Aorta (tissue), 5 donors: Measurements from ENCODE around the gene SLC25A12. TPM values are rescaled to one million over a fixed set of nuclear protein-coding genes. Genes with fewer than 3 reads are reported as not detected.

Source experiments
- ATAC-seq: fragments of 200-7000 bp; cut with Tn5 transposase; one replicate; pipeline ENCODE4 v1.9.1; 2022; ENCODE audit warnings: moderate library complexity; ENCODE audit not compliant: low FRiP score
- DNase-seq, 2 donors: peaks; one replicate each; pipeline ENCODE4 v3.0.0-alpha.2; 2020
- H3K27ac ChIP-seq, 2 donors: one replicate each; pipeline ENCODE4 v1.5.1; 2013; ENCODE audit warnings: low read length in 2 of 2, mild to moderate bottlenecking in 2 of 2, moderate library complexity in 2 of 2, control low read depth in 1 of 2, inconsistent platforms in 1 of 2, low read depth in 1 of 2
- H3K27me3 ChIP-seq, 2 donors: one replicate each; pipeline ENCODE4 v1.6.1; 2013; ENCODE audit warnings: control low read depth in 1 of 2, low read length in 1 of 2, mild to moderate bottlenecking in 1 of 2, moderate library complexity in 1 of 2; ENCODE audit not compliant: insufficient read depth in 2 of 2, control insufficient read depth in 1 of 2
- H3K36me3 ChIP-seq, 2 donors: one replicate each; pipeline ENCODE4 v1.6.1; 2013; ENCODE audit warnings: control low read depth in 1 of 2, low read length in 1 of 2, mild to moderate bottlenecking in 1 of 2; ENCODE audit not compliant: insufficient read depth in 2 of 2, control insufficient read depth in 1 of 2
- H3K4me1 ChIP-seq, 2 donors: one replicate each; pipeline ENCODE4 v1.6.1; 2013; ENCODE audit warnings: low read length in 2 of 2, control low read depth in 1 of 2, mild to moderate bottlenecking in 1 of 2, moderate library complexity in 1 of 2; ENCODE audit not compliant: insufficient read depth in 2 of 2, control insufficient read depth in 1 of 2
- H3K4me3 ChIP-seq, 2 donors: one replicate each; pipeline ENCODE4 v1.5.1; 2013; ENCODE audit warnings: low read length in 2 of 2, control low read depth in 1 of 2, mild to moderate bottlenecking in 1 of 2
- H3K9me3 ChIP-seq: one replicate; pipeline ENCODE4 v1.6.1; 2013; ENCODE audit warnings: mild to moderate bottlenecking, low read length; ENCODE audit not compliant: control insufficient read depth
- WGBS, 2 donors: extraction: QIAGEN DNeasy Blood & Tissue Kit; methylation state at CpG; one replicate each; pipeline ENCODE4 v1.1.7; 2013; 5-methylcytosine and 5-hydroxymethylcytosine counted together
- intact Hi-C, 2 donors: fragments of 100-400 bp; cut with DNase I; formaldehyde crosslinking; loops; one replicate each; pipeline versions ENCODE4 v1.14.2 to v1.15.0; 2022
- polyA plus RNA-seq, 2 donors: library from polyadenylated mRNA; stranded (reverse); fragments of 200-250 nt; gene quantifications; one replicate each; pipeline ENCODE4 v1.2.3, GENCODE V29; 2013
- total RNA-seq, 2 donors: library from RNA; stranded (reverse); fragmentation: NEBNext Ultra II Directional; extraction: Animal tissue kit (Norgen Biotek cat#: 25700); gene quantifications; one replicate each; pipeline ENCODE4 v1.2.1, GENCODE V29; 2021
- donor health status: healthy with polysubstance abuse.
- donor health status: Bipolar disorder and iron deficiency.
- donor health status: DM: no; HTN: no; CAD: no.
- donor health status: DM: no; HTN: no; CAD: no.
- donor health status: DM: yes; HTN: yes; CAD: no.

The SLC25A12 gene
- total and polyA plus RNA-seq, 4 donors = 10.8 to 34.6 (median 25.9) TPM

DNA sequence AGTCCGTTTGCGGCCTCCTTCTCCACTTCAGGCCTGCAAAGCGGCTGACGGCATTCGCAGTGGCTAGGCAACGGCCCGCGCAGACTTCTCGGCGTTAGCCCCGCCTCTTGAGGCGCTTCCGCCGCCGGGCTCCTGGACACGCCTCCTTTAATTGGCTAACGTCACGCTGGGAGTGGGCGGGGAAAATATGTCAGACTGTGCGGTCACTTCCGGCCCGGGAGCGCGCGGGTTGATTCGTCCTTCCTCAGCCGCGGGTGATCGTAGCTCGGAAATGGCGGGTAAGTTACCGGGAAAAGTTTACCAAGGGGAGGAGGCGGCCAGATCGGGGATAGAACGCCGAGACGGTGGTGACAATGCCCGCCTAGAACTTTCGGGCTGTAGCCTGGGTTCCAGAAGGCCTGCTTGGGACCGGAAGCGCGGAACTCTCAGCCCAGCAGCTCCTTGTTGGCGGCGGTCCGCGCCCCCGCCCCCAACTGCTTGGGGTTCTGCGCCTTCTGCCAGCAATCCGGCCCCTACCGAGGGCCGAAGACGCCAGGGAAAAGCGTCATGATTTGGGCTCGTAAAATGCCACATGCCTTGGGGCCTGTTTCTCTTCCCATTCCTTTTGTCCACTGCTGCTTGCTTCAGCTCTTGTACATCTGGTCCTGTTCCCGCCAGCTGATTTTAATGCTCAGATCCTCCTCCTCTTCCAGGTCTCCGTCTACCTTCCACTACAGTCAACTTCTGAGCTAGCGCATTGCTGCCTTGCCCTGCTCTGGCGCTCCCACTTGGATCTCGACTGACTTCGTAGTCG lies 28.4 kb upstream of the SLC25A12 start, which contains the start of gene HAT1:
HAT1 (plus strand) TSS at position 232 of the 793 bp plus-strand sequence; CDS start at position 272, 40 bp downstream.
- ATAC-seq = peak; percentile 100
- H3K36me3 ChIP-seq = no peaks in the 10 kb centered on the region
- 0% methylated on average over 61 of the region's 61 CpGs for WGBS, 2 donors
- no peaks in the 10 kb centered on the region for H3K27me3 ChIP-seq
- H3K27ac ChIP-seq = peak within 1 kb of the TSS; percentile 1 to 86
- H3K9me3 ChIP-seq = no peaks in the 10 kb centered on the region
- intact Hi-C loops = loop anchor here in 1 of 2 donors (2.0 kb wide), 2 partner anchors 28 to 78 kb away; partner anchors contain the start of gene SLC25A12
- DNase-seq = peak; percentile 98
- H3K4me1 ChIP-seq = no peaks in the 10 kb centered on the region
- H3K4me3 ChIP-seq = peak within 1 kb of the TSS; percentile 58 to 67

DNA sequence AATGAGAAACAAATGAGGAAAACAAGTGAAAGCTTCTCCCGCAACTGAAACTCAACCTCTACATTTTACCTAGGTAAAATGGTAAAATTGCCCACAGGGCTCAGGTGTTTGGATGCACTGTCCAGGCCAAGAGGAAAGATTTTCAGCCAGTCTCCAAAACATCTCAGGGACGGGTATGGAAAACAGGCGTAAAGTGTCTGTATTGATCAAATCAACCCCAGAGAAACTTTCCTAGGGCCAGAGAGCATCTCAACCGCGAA lies 27.9 kb upstream of the SLC25A12 start:
- intact Hi-C loops = loop anchor here in 1 of 2 donors (2.0 kb wide), 2 partner anchors 27 to 79 kb away; partner anchors contain the start of gene SLC25A12
- Histone ChIP-seq H3K4me1 (no peaks in the 10 kb centered on the region), H3K9me3 (no peaks in the 10 kb centered on the region), H3K4me3 (no peak overlapping the region), H3K27ac (peak overlapping the region; percentile 1 to 20), H3K27me3 (no peaks in the 10 kb centered on the region), H3K36me3 (no peaks in the 10 kb centered on the region)
- no peak for DNase-seq
- WGBS, 2 donors = 14 to 16% methylated on average over 5 of the region's 5 CpGs
- no peak for ATAC-seq

DNA sequence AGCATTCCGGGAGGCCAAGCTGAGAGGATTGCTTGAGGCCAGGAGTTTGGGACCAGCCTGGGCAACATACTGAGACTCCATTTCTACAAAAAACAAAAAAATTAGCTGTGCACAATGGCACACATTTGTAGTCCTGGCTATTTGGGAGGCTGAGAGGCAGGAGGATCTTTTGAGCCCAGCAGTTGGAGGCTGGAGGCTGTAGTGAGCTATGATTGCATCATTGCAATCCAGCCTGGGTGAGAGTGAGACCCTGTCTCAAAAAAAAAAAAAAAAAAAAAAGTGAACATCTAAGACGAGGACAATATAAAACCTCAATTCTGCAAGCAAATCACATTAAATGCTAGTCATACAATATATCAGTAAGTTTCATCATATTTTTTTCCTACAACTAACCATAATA lies 25.4 kb upstream of the SLC25A12 start:
- 85 to 92% methylated on average over 2 of the region's 2 CpGs for WGBS, 2 donors
- no peaks in the 10 kb centered on the region for H3K9me3 ChIP-seq
- no peak overlapping the region for H3K27ac ChIP-seq
- no peaks in the 10 kb centered on the region for H3K27me3 ChIP-seq
- intact Hi-C loops = no loop called here
- no peak overlapping the region for H3K4me3 ChIP-seq
- no peaks in the 10 kb centered on the region for H3K36me3 ChIP-seq
- no peaks in the 10 kb centered on the region for H3K4me1 ChIP-seq
- ATAC-seq = no peak
- DNase-seq = no peak

DNA sequence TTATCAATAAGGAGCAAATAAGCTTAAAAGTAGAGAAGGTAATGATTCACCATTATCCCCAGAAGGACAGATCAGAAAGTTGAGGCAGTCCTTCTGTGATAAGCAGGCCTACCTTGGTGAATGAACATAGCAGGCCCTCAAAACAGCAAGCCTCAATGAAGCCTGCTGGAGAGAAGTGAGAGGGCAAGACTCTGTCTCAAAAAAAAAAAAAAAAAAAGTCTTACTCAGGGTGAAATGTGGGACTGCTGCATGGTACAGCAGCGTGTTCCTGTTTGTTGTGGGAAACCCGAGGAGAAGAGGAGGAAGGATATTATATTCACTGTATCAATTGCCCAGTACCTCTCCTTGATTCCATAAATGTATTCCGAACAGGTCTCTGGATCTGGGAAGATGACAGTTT lies 19.5 kb upstream of the SLC25A12 start:
- Histone ChIP-seq H3K36me3 (no peaks in the 10 kb centered on the region), H3K27me3 (no peaks in the 10 kb centered on the region), H3K4me1 (no peaks in the 10 kb centered on the region), H3K4me3 (no peak overlapping the region), H3K27ac (no peak overlapping the region), H3K9me3 (no peaks in the 10 kb centered on the region)
- DNase-seq = no peak
- 75 to 85% methylated on average over 3 of the region's 3 CpGs for WGBS, 2 donors
- no peak for ATAC-seq
- intact Hi-C loops = no loop called here

DNA sequence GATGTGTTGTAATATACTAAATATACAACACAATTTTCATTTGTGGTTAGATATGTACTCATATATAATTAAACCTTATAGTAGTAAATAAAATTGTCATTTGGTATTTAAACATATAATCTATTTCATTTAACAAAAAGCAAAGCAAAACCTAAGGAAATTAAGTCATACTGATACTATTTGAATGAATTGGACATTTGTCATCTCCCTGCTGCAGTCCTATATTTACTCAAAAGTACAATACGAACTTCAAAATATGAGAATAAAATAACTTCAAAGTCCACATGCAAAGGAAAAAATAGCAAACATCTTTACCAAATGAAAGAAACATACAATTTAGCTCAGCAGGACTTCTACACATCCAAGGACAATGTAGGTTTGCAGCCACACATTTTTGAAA lies 16.4 kb upstream of the SLC25A12 start:
- Histone ChIP-seq H3K27me3 (no peaks in the 10 kb centered on the region), H3K4me1 (no peaks in the 10 kb centered on the region), H3K4me3 (no peak overlapping the region), H3K9me3 (no peaks in the 10 kb centered on the region), H3K36me3 (no peaks in the 10 kb centered on the region), H3K27ac (no peak overlapping the region)
- DNase-seq (no peak), ATAC-seq (no peak)
- WGBS, 2 donors = 45% methylated on average over 1 of the region's 1 CpG
- intact Hi-C loops = no loop called here

DNA sequence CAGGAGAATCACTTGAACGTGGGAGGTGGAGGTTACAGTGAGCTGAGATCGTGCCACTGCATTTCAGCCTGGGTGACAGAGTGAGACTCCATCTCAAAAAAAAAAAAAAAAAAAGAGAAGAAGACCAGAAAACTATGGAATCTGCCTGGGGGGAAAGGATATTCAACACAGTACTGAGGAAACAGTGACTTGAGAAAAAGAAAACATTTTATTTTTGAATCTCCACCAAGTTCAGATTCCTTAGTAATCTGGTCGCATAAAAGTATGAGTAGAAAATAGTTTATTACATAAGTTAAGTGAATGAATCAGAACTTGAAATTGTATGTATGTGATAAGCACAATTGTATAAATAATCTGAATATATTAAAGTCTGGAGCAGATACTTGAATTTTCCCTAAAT lies 15.2 kb upstream of the SLC25A12 start:
- 45 to 48% methylated on average over 3 of the region's 3 CpGs for WGBS, 2 donors
- no peaks in the 10 kb centered on the region for H3K9me3 ChIP-seq
- intact Hi-C loops = no loop called here
- no peaks in the 10 kb centered on the region for H3K27me3 ChIP-seq
- ATAC-seq (no peak), DNase-seq (no peak)
- no peaks in the 10 kb centered on the region for H3K4me1 ChIP-seq
- H3K27ac ChIP-seq = no peak overlapping the region
- no peak overlapping the region for H3K4me3 ChIP-seq
- H3K36me3 ChIP-seq = no peaks in the 10 kb centered on the region

DNA sequence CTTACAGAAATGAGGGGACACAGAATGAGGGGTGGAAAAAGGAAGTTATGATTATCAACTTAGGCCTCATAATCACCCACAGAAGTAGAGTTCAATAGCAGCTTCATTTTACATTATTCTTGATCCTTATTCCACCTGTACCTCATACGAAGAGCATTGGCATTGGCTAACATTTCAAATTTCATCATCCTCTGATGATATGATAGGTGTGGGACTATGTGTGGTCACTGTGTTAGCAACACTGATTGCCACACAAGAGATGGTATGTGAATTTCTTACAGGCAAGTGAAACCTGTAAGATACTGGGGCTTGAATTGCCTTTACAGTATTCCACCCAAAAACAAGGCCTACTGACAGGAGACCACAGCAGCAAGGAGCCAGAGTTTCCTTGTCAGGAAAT lies 14.2 kb upstream of the SLC25A12 start:
- WGBS, 2 donors = 99 to 100% methylated on average over 1 of the region's 1 CpG
- DNase-seq = no peak
- no peak overlapping the region for H3K27ac ChIP-seq
- intact Hi-C loops = no loop called here
- no peaks in the 10 kb centered on the region for H3K9me3 ChIP-seq
- H3K27me3 ChIP-seq = no peaks in the 10 kb centered on the region
- no peaks in the 10 kb centered on the region for H3K4me1 ChIP-seq
- ATAC-seq = no peak
- no peak overlapping the region for H3K4me3 ChIP-seq
- no peaks in the 10 kb centered on the region for H3K36me3 ChIP-seq

DNA sequence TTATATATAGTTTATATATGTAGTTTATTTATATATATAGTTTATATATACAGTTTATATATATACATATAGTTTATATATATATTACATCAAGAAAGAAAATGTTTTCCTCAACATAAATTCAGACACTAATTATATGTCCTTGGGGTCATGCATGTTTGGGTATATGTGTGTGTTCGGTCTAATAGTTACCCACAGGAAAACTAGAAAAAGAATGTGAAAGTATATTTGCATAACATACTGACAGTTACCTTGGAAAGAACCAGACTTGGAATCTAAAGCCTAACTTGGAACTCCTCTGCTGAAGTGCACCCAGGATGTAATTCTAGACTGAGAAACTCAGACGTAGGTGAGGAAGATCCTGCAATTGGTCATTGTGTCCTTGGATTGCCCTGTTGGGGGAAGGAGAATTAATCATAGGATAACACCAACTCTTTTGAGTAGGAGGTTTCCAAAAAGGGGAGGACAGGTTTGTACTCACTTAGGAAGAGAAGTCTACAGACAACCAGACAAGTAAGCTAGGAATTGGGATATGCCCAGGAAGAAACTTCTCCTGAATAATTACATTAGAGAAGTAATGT lies 8.9 kb upstream of the SLC25A12 start:
- WGBS, 2 donors = 49 to 62% methylated on average over 2 of the region's 2 CpGs
- no peak for ATAC-seq

More for the DNA sequence above, 8.9 kb upstream of the SLC25A12 start:
- no peaks in the 10 kb centered on the region for H3K9me3 ChIP-seq
- no peaks in the 10 kb centered on the region for H3K4me1 ChIP-seq
- no peak for DNase-seq
- intact Hi-C loops = no loop called here
- H3K36me3 ChIP-seq = no peaks in the 10 kb centered on the region
- H3K27me3 ChIP-seq = no peaks in the 10 kb centered on the region
- H3K27ac ChIP-seq = no peak overlapping the region
- no peak overlapping the region for H3K4me3 ChIP-seq
